GM12891 (cell line): ENCODE data around the gene SLC9A4.

Experiments used
- POLR2A ChIP-seq: IDR thresholded peaks from 2 replicates; pipeline ENCODE4 v1.6.1; 2011; ENCODE audit warnings: low read depth, low read length, control low read depth
- TAF1 ChIP-seq: IDR thresholded peaks from 2 replicates; pipeline ENCODE4 v1.6.1; 2011; ENCODE audit warnings: low read depth, low read length, control low read depth

DNA sequence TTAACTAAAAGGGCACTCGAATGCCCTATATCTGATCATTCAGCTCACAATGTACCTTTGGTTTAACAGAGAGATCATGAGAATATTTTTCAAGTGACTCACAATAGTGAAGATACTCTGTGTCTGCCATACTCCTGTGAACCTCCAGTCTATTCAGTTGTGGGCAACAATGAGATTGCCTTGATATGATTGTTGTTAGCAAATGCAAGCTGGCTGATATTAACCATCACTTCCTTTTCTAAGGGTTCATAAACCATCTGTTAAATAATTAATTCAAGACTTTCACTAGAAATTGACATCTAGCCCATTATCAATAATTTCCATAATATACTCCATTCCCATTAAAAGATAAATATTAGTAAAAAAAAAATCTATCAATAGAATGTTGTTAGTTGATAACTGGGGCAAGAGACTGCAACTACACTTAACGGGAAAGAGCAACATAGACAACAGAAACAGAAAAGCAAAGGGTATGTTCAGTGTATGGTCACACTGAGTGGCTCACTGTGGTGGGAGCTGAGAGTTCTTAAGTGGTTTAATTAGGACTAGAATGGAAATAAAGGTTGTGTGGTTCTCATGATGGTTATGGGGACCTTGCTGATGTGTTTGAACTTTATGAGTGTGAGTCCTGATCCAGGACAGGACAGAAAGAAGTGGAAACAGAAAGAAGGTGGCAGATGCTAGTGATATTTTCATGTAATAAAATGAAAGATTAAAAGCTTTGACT is 38.2 kb upstream of the SLC9A4 start:
- TF ChIP-seq POLR2A = no peak
- TF ChIP-seq TAF1 = no peak
